Stomach (tissue), 4 donors: ENCODE measurements around the gene BEST1.

Source experiments
- CTCF ChIP-seq, 7 experiments: fragments of 450-650 bp in 4 of 7; fragments of 200-600 bp in 3 of 7; sonication (generic) in 3 of 7; IDR thresholded peaks; one replicate each; pipeline ENCODE4 v1.5.1; 2016 to 2019; ENCODE audit warnings: antibody characterized with exemption in 7 of 7, control low read depth in 2 of 7, mild to moderate bottlenecking in 1 of 7
- EP300 ChIP-seq: sonication (generic); formaldehyde crosslinking; IDR thresholded peaks from one replicate; pipeline ENCODE4 v1.6.1; 2017; ENCODE audit warnings: antibody characterized with exemption

DNA sequence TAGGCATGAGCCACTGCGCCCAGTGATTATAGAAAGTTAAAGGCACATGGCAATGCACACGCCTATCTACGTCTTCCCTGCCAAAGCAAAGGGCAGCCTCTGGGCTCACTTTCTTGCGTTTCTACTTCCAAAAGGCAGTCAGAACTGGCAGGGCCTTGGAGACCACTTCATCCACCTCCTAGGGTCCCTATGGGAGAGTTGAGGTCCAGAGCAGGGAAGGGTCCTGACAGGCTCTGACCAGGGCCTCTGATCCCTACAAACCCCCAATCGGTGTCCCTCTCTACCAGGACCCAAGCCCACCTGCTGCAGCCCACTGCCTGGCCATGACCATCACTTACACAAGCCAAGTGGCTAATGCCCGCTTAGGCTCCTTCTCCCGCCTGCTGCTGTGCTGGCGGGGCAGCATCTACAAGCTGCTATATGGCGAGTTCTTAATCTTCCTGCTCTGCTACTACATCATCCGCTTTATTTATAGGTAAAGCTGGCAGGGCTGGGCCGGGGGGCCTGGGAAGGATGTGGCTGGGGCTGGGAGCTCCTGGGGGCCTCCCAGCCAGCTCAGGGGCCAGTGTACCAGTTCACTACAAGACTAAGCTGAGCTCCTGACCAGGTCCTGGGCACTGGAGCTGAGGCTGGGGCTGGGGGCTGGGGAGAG is 1.5 kb downstream of the BEST1 start:
- TF ChIP-seq CTCF (IDR thresholded peaks at IDR 0.05), result no peak
- TF ChIP-seq EP300, result no peak
